HepG2 (cell line): ENCODE results near the gene ZNF225. TPM values are rescaled to one million over a fixed set of nuclear protein-coding genes. Genes with fewer than 3 reads are reported as not detected.

Experiments
- ARNT2 ChIP-seq: sonication (generic); formaldehyde crosslinking; IDR thresholded peaks from 2 replicates; pipeline ENCODE4 v1.8.0; 2022; ENCODE audit warnings: mild to moderate bottlenecking, low read depth, missing genetic modification reagents, moderate library complexity
- GABPB1 ChIP-seq: IDR thresholded peaks from 2 replicates; pipeline ENCODE4 v1.6.1; 2016; ENCODE audit warnings: mild to moderate bottlenecking, missing genetic modification reagents, moderate library complexity, missing compliant biosample characterization
- KAT8 ChIP-seq: IDR thresholded peaks from 2 replicates; pipeline ENCODE4 v1.6.1; 2016; ENCODE audit warnings: missing genetic modification reagents, missing compliant biosample characterization
- NR2F2 ChIP-seq: IDR thresholded peaks from 2 replicates; pipeline ENCODE4 v1.6.1; 2012; ENCODE audit warnings: low read depth, inconsistent platforms, borderline replicate concordance
- POLR2AphosphoS5 ChIP-seq: IDR thresholded peaks from 2 replicates; pipeline ENCODE4 v1.6.1; 2012; ENCODE audit warnings: low read depth, low read length
- PTBP1 ChIP-seq: fragments of 200-400 bp; formaldehyde crosslinking; IDR thresholded peaks from 2 replicates; pipeline ENCODE4 v1.6.1; 2018; ENCODE audit warnings: low read length, low read depth; ENCODE audit not compliant: poor library complexity, severe bottlenecking
- RFX3 ChIP-seq: IDR thresholded peaks from 2 replicates; pipeline ENCODE4 v1.6.1; 2016; ENCODE audit warnings: missing biosample characterization, missing genetic modification reagents
- SNAPC2 ChIP-seq: sonication (generic); formaldehyde crosslinking; IDR thresholded peaks from 2 replicates; pipeline ENCODE4 v1.8.1; 2022; ENCODE audit warnings: mild to moderate bottlenecking, missing genetic modification reagents
- SP5 ChIP-seq: IDR thresholded peaks from 2 replicates; pipeline ENCODE4 v1.6.1; 2016; ENCODE audit warnings: low read depth, borderline replicate concordance
- TAF1 ChIP-seq: sonication (generic); formaldehyde crosslinking; IDR thresholded peaks from 2 replicates; pipeline ENCODE4 v1.4.0; 2020; ENCODE audit warnings: missing genetic modification reagents
- TBL1XR1 ChIP-seq: fragments of 150-350 bp; IDR thresholded peaks from 2 replicates; pipeline ENCODE4 v1.6.1; 2014; ENCODE audit warnings: borderline replicate concordance, low read length; ENCODE audit not compliant: partially characterized antibody
- YY1 ChIP-seq: IDR thresholded peaks from 2 replicates; pipeline ENCODE4 v1.6.1; 2011; ENCODE audit warnings: low read length, low read depth, moderate library complexity, mild to moderate bottlenecking; ENCODE audit not compliant: insufficient read depth, insufficient replicate concordance
- ZBTB7B ChIP-seq: sonication (generic); formaldehyde crosslinking; IDR thresholded peaks from 2 replicates; pipeline ENCODE4 v1.4.0; 2020; ENCODE audit warnings: missing genetic modification reagents
- ZFP37 ChIP-seq: sonication (generic); formaldehyde crosslinking; IDR thresholded peaks from 2 replicates; pipeline ENCODE4 v1.4.0; 2020; ENCODE audit warnings: missing genetic modification reagents, borderline replicate concordance
- ZNF10 ChIP-seq: sonication (generic); formaldehyde crosslinking; IDR thresholded peaks from 2 replicates; pipeline ENCODE4 v1.4.0; 2020; ENCODE audit warnings: mild to moderate bottlenecking, low read depth, missing genetic modification reagents, borderline replicate concordance
- ZNF619 ChIP-seq: sonication (generic); formaldehyde crosslinking; IDR thresholded peaks from 2 replicates; pipeline ENCODE4 v1.4.0; 2020; ENCODE audit warnings: mild to moderate bottlenecking, missing genetic modification reagents
- ZSCAN20 ChIP-seq: sonication (generic); formaldehyde crosslinking; IDR thresholded peaks from 2 replicates; pipeline ENCODE4 v1.4.0; 2020; ENCODE audit warnings: missing genetic modification reagents, mild to moderate bottlenecking, borderline replicate concordance
- polyA plus RNA-seq, 8 experiments: library from polyadenylated mRNA; depleted of rRNA in 3 of 8; stranded (reverse) in 7 of 8; unstranded in 1 of 8; fragments of >200 nt; fragmentation: Illumina TruSeq in 4 of 8; extraction: Trizol in 4 of 8; gene quantifications; 2 replicates each; pipeline versions ENCODE4 v1.2.1 to v1.2.3, GENCODE V29; 2011 to 2016; ENCODE audit warnings: low read depth in 4 of 8, missing spikeins in 1 of 8, mixed read lengths in 1 of 8; ENCODE audit not compliant: insufficient read depth in 1 of 8
- total RNA-seq, 5 experiments: library from RNA; depleted of rRNA; stranded (reverse); fragments of >200 nt; fragmentation: Illumina TruSeq; extraction: Trizol; gene quantifications; 2 replicates each; pipeline ENCODE4 v1.2.3, GENCODE V29; 2016; ENCODE audit warnings: low read depth in 1 of 5
- TF ChIP-seq, protein P1 (sequence below): IDR thresholded peaks from 2 replicates; pipeline ENCODE4 v1.6.1; 2016; ENCODE audit warnings: low read depth, missing genetic modification reagents, missing compliant biosample characterization
- TF ChIP-seq, protein P2 (sequence below): IDR thresholded peaks from 2 replicates; pipeline ENCODE4 v1.6.1; 2018; ENCODE audit warnings: missing genetic modification reagents, mild to moderate bottlenecking, missing compliant biosample characterization
- TF ChIP-seq, protein P3 (sequence below): sonication (generic); formaldehyde crosslinking; IDR thresholded peaks from 2 replicates; pipeline ENCODE4 v1.4.0; 2020; ENCODE audit warnings: missing genetic modification reagents

ZNF225 gene
- total and polyA plus RNA-seq, 2 of the 13 experiments (the other 11 are each of a cell fraction or from before 2014, with no cell fraction given), result 0.87 to 3.3 TPM

DNA sequence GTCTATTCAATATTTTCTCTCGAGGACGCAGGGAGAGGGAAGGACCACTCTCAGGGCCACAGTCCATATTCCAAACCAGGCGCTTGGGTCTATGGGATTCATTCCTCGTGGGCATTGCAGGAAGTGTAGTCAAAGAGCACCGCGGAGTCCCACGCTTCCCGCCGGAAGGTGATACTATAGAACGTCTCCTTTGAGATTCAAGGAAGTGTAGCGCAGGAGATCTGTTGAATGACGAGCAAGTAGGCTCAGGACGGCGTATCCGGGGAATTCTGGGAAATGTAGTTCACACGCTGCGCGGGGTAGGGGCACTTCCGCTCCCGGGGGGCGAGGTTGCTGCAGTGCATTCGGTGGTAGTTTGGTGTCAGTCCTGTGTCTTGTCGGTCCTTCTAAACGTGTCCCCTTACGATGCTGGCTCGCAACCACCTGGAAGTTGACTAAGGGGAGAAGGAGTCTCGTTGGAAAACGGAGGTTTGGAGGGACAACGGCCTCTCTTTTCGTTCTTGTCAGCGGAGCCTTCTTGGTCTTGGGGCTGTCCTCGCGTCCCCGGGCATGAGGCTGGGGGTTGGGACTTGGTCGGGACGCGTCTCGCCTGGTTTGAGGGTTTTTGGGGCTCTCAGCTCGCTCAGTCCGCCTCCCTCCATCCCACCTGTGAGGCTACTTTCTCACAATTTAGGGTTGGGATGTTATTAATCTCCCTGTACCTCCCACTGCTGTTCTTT, 41.2 kb upstream of the ZNF225 start, which contains the start of gene ZNF284 (continued):
- no peak for TF ChIP-seq TBL1XR1
- TF ChIP-seq KAT8 (CRISPR knock-in tag), result peak; percentile 95
- peak; percentile 16; the same call in 1 of the 2 replicates for TF ChIP-seq NR2F2
- TF ChIP-seq ZFP37 (CRISPR knock-in tag), result no peak
- no peak for TF ChIP-seq SNAPC2 (CRISPR knock-in tag)
- TF ChIP-seq POLR2AphosphoS5, result peak; percentile 61
- no peak for TF ChIP-seq ZBTB7B (CRISPR knock-in tag)
- TF ChIP-seq, protein P1, sequence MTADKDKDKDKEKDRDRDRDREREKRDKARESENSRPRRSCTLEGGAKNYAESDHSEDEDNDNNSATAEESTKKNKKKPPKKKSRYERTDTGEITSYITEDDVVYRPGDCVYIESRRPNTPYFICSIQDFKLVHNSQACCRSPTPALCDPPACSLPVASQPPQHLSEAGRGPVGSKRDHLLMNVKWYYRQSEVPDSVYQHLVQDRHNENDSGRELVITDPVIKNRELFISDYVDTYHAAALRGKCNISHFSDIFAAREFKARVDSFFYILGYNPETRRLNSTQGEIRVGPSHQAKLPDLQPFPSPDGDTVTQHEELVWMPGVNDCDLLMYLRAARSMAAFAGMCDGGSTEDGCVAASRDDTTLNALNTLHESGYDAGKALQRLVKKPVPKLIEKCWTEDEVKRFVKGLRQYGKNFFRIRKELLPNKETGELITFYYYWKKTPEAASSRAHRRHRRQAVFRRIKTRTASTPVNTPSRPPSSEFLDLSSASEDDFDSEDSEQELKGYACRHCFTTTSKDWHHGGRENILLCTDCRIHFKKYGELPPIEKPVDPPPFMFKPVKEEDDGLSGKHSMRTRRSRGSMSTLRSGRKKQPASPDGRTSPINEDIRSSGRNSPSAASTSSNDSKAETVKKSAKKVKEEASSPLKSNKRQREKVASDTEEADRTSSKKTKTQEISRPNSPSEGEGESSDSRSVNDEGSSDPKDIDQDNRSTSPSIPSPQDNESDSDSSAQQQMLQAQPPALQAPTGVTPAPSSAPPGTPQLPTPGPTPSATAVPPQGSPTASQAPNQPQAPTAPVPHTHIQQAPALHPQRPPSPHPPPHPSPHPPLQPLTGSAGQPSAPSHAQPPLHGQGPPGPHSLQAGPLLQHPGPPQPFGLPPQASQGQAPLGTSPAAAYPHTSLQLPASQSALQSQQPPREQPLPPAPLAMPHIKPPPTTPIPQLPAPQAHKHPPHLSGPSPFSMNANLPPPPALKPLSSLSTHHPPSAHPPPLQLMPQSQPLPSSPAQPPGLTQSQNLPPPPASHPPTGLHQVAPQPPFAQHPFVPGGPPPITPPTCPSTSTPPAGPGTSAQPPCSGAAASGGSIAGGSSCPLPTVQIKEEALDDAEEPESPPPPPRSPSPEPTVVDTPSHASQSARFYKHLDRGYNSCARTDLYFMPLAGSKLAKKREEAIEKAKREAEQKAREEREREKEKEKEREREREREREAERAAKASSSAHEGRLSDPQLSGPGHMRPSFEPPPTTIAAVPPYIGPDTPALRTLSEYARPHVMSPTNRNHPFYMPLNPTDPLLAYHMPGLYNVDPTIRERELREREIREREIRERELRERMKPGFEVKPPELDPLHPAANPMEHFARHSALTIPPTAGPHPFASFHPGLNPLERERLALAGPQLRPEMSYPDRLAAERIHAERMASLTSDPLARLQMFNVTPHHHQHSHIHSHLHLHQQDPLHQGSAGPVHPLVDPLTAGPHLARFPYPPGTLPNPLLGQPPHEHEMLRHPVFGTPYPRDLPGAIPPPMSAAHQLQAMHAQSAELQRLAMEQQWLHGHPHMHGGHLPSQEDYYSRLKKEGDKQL (CRISPR knock-in tag), result 0 out of 2 replicates have a peak, but pooled peaks have one; percentile 21
- TF ChIP-seq, protein P2, sequence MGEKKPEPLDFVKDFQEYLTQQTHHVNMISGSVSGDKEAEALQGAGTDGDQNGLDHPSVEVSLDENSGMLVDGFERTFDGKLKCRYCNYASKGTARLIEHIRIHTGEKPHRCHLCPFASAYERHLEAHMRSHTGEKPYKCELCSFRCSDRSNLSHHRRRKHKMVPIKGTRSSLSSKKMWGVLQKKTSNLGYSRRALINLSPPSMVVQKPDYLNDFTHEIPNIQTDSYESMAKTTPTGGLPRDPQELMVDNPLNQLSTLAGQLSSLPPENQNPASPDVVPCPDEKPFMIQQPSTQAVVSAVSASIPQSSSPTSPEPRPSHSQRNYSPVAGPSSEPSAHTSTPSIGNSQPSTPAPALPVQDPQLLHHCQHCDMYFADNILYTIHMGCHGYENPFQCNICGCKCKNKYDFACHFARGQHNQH, result peak; percentile 75; the same call in 1 of the 2 replicates
- no peak for TF ChIP-seq ZNF10
- no peak for TF ChIP-seq RFX3 (CRISPR knock-in tag)
- TF ChIP-seq TAF1 (CRISPR knock-in tag), result peak; percentile 55; the same call in 1 of the 2 replicates
- TF ChIP-seq, protein P3, sequence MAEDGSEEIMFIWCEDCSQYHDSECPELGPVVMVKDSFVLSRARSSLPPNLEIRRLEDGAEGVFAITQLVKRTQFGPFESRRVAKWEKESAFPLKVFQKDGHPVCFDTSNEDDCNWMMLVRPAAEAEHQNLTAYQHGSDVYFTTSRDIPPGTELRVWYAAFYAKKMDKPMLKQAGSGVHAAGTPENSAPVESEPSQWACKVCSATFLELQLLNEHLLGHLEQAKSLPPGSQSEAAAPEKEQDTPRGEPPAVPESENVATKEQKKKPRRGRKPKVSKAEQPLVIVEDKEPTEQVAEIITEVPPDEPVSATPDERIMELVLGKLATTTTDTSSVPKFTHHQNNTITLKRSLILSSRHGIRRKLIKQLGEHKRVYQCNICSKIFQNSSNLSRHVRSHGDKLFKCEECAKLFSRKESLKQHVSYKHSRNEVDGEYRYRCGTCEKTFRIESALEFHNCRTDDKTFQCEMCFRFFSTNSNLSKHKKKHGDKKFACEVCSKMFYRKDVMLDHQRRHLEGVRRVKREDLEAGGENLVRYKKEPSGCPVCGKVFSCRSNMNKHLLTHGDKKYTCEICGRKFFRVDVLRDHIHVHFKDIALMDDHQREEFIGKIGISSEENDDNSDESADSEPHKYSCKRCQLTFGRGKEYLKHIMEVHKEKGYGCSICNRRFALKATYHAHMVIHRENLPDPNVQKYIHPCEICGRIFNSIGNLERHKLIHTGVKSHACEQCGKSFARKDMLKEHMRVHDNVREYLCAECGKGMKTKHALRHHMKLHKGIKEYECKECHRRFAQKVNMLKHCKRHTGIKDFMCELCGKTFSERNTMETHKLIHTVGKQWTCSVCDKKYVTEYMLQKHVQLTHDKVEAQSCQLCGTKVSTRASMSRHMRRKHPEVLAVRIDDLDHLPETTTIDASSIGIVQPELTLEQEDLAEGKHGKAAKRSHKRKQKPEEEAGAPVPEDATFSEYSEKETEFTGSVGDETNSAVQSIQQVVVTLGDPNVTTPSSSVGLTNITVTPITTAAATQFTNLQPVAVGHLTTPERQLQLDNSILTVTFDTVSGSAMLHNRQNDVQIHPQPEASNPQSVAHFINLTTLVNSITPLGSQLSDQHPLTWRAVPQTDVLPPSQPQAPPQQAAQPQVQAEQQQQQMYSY (CRISPR knock-in tag), result no peak
- 0 out of 2 replicates have a peak, but pooled peaks have one; percentile 11 for TF ChIP-seq ZNF619
- no peak for TF ChIP-seq PTBP1
- no peak for TF ChIP-seq SP5 (CRISPR knock-in tag)
- peak; percentile 97 for TF ChIP-seq GABPB1 (CRISPR knock-in tag)
- no peak for TF ChIP-seq ZSCAN20 (CRISPR knock-in tag)
- TF ChIP-seq ARNT2 (CRISPR knock-in tag), result peak; percentile 42; the same call in 1 of the 2 replicates
- TF ChIP-seq YY1, result no peak
